CD4-positive, alpha-beta memory T cell (primary cell): ENCODE data around the gene LILRA5. TPM values are rescaled to one million over a fixed set of nuclear protein-coding genes. Genes with fewer than 3 reads are reported as not detected.
"Not testable (repeated sequence)": the region's sequence is repeated elsewhere in the genome, so short reads cannot be mapped to it uniquely, and the experiment has no call there.

Source experiments
- CTCF ChIA-PET: fragments of 350-600 bp; sonication (Branson Sonifier 250); formaldehyde crosslinking; loops from one replicate; lab custom pipeline; 2021; ENCODE audit warnings: inconsistent platforms; ENCODE audit not compliant: partially characterized antibody; lab: Charles Lee
- POLR2A ChIA-PET: fragments of 350-600 bp; sonication (Branson Sonifier 250); formaldehyde crosslinking; loops from one replicate; lab custom pipeline; 2021; ENCODE audit not compliant: partially characterized antibody; lab: Charles Lee
- DNase-seq, 5 donors: peaks; one replicate each; pipeline versions ENCODE4 v3.0.0 to v3.0.0-alpha.2; 2020 to 2022; ENCODE audit warnings: mixed read lengths in 1 of 5
- H3K27ac ChIP-seq: one replicate; pipeline ENCODE4 v1.7.0; 2013; ENCODE audit warnings: low read depth, low read length
- H3K27me3 ChIP-seq: 2 replicates; pipeline ENCODE4 v1.7.0; 2013; ENCODE audit warnings: mild to moderate bottlenecking, low read length, moderate library complexity; ENCODE audit not compliant: insufficient read depth
- H3K36me3 ChIP-seq: 2 replicates; pipeline ENCODE4 v1.7.0; 2013; ENCODE audit warnings: mild to moderate bottlenecking, low read length, moderate library complexity; ENCODE audit not compliant: insufficient read depth
- H3K4me1 ChIP-seq: 2 replicates; pipeline ENCODE4 v1.7.0; 2013; ENCODE audit warnings: mild to moderate bottlenecking, low read length, moderate library complexity; ENCODE audit not compliant: insufficient read depth
- H3K4me3 ChIP-seq, 2 donors: one replicate each; pipeline ENCODE4 v1.7.0; 2013; ENCODE audit warnings: low read length in 2 of 2, mild to moderate bottlenecking in 1 of 2
- H3K9me3 ChIP-seq, 2 donors: one replicate each; pipeline ENCODE4 v1.7.0; 2013; ENCODE audit warnings: low read length in 2 of 2, control low read depth in 1 of 2; ENCODE audit not compliant: control insufficient read depth in 1 of 2
- H3K27ac Mint-ChIP-seq, 7 donors: one replicate each; pipeline ENCODE4 v1.8.0; 2020 to 2021; ENCODE audit warnings: mixed read lengths in 7 of 7, mild to moderate bottlenecking in 6 of 7, inconsistent platforms in 3 of 7, moderate library complexity in 3 of 7
- H3K27me3 Mint-ChIP-seq, 2 donors: one replicate each; pipeline ENCODE4 v1.8.0; 2020 to 2021; ENCODE audit warnings: mixed read lengths in 2 of 2
- H3K36me3 Mint-ChIP-seq, 2 donors: one replicate each; pipeline ENCODE4 v1.8.0; 2020 to 2021; ENCODE audit warnings: mixed read lengths in 2 of 2, inconsistent platforms in 1 of 2, mild to moderate bottlenecking in 1 of 2
- H3K4me1 Mint-ChIP-seq, 4 donors: one replicate each; pipeline ENCODE4 v1.8.0; 2020 to 2021; ENCODE audit warnings: mixed read lengths in 4 of 4, mild to moderate bottlenecking in 1 of 4
- H3K4me3 Mint-ChIP-seq, 8 donors: one replicate each; pipeline ENCODE4 v1.8.0; 2020 to 2021; ENCODE audit warnings: mixed read lengths in 8 of 8, mild to moderate bottlenecking in 7 of 8, moderate library complexity in 6 of 8, inconsistent platforms in 3 of 8
- H3K9me3 Mint-ChIP-seq, 8 donors: one replicate each; pipeline ENCODE4 v1.8.0; 2020 to 2021; ENCODE audit warnings: mixed read lengths in 8 of 8, mild to moderate bottlenecking in 5 of 8, inconsistent platforms in 3 of 8, moderate library complexity in 1 of 8
- intact Hi-C: fragments of 100-400 bp; cut with micrococcal nuclease; formaldehyde crosslinking; loops from one replicate; pipeline ENCODE4 v1.15.1; 2023
- polyA plus RNA-seq, 2 donors: library from polyadenylated mRNA; unstranded; fragments of 300-500 nt; fragmentation: Illumina TruSeq; gene quantifications; one replicate each; pipeline ENCODE4 v1.2.3, GENCODE V29; 2021
- total RNA-seq, 2 experiments: library from RNA; stranded (reverse); gene quantifications; one replicate each; pipeline ENCODE4 v1.2.3, GENCODE V29; 2021

LILRA5 gene
- total and polyA plus RNA-seq, 4 experiments from 2014 or later = 0.36 to 0.38 TPM; not detected in 2

- H3K27me3 ChIP-seq = no peaks in the 10 kb centered on the region
Observed at GRCh38 chr19:54294539-54294938, 18.4 kb downstream of the LILRA5 start.

GRCh38 chr19:54289160-54289559, 23.8 kb downstream of the LILRA5 start:
- CTCF ChIA-PET, H3K4me3 ChIP-seq, intact Hi-C loops, DNase-seq, H3K36me3 Mint-ChIP-seq, H3K27me3 ChIP-seq, H3K9me3 Mint-ChIP-seq, H3K4me3 Mint-ChIP-seq, H3K36me3 ChIP-seq, H3K27ac ChIP-seq, H3K27ac Mint-ChIP-seq, H3K9me3 ChIP-seq, H3K4me1 ChIP-seq, POLR2A ChIA-PET: not testable (repeated sequence)
- Mint-ChIP-seq H3K27me3 (peaks cover 11 to 33% of the 10 kb centered on the region in 2 donors), H3K4me1 (peaks cover 4 to 13% (median 5%) of the 10 kb centered on the region in 4 donors)

More at GRCh38 chr19:54294539-54294938, 18.4 kb downstream of the LILRA5 start:
- peaks cover 0 to 4% (median 0%) of the 10 kb centered on the region in 8 donors for H3K9me3 Mint-ChIP-seq
- peaks cover 11 to 15% of the 10 kb centered on the region in 2 donors for H3K27me3 Mint-ChIP-seq
- H3K27ac ChIP-seq = no peak overlapping the region
- H3K36me3 ChIP-seq = no peaks in the 10 kb centered on the region
- peaks cover 4 to 13% (median 5%) of the 10 kb centered on the region in 4 donors for H3K4me1 Mint-ChIP-seq
- H3K27ac Mint-ChIP-seq = no peak overlapping the region
- no peaks in the 10 kb centered on the region for H3K36me3 Mint-ChIP-seq
- H3K4me3 ChIP-seq = no peak overlapping the region
- intact Hi-C loops = no loop called here
- CTCF ChIA-PET = interaction anchor here (1.3 kb wide), 1 partner anchor 33 kb away, joined by 4 read pairs; no protein-coding TSS in a partner anchor
- DNase-seq = no peak
- H3K4me1 ChIP-seq = no peaks in the 10 kb centered on the region
- POLR2A ChIA-PET = no interaction called here
- no peak overlapping the region for H3K4me3 Mint-ChIP-seq
- H3K9me3 ChIP-seq = no peaks in the 10 kb centered on the region

GRCh38 chr19:54287456-54287855, 25.5 kb downstream of the LILRA5 start:
- H3K36me3 Mint-ChIP-seq = no peaks in the 10 kb centered on the region
- CTCF ChIA-PET = no interaction called here

GRCh38 chr19:54286283-54286682, 26.7 kb downstream of the LILRA5 start:
- H3K27ac ChIP-seq, H3K36me3 Mint-ChIP-seq, H3K9me3 Mint-ChIP-seq, H3K27ac Mint-ChIP-seq, POLR2A ChIA-PET, CTCF ChIA-PET, H3K27me3 ChIP-seq, H3K9me3 ChIP-seq, H3K4me1 ChIP-seq, H3K4me1 Mint-ChIP-seq, H3K4me3 Mint-ChIP-seq, H3K4me3 ChIP-seq, DNase-seq, H3K36me3 ChIP-seq, intact Hi-C loops: not testable (repeated sequence)
- peaks cover 14 to 40% of the 10 kb centered on the region in 2 donors for H3K27me3 Mint-ChIP-seq

More at GRCh38 chr19:54287456-54287855, 25.5 kb downstream of the LILRA5 start:
- H3K4me1 ChIP-seq = no peaks in the 10 kb centered on the region
- H3K27ac Mint-ChIP-seq = no peak overlapping the region
- no peak overlapping the region for H3K4me3 Mint-ChIP-seq
- no peaks in the 10 kb centered on the region for H3K9me3 Mint-ChIP-seq
- DNase-seq = no peak
- no peaks in the 10 kb centered on the region for H3K36me3 ChIP-seq
- peaks cover 0 to 5% (median under 1%) of the 10 kb centered on the region in 4 donors for H3K4me1 Mint-ChIP-seq
- POLR2A ChIA-PET = no interaction called here
- H3K9me3 ChIP-seq = no peaks in the 10 kb centered on the region
- H3K27me3 ChIP-seq = no peaks in the 10 kb centered on the region
- intact Hi-C loops = no loop called here
- H3K4me3 ChIP-seq = no peak overlapping the region
- no peak overlapping the region for H3K27ac ChIP-seq
- H3K27me3 Mint-ChIP-seq = peaks cover 5 to 34% of the 10 kb centered on the region in 2 donors

- H3K4me1 Mint-ChIP-seq, H3K4me3 ChIP-seq, H3K27me3 ChIP-seq, H3K36me3 ChIP-seq, H3K36me3 Mint-ChIP-seq, POLR2A ChIA-PET, H3K27ac ChIP-seq, H3K27ac Mint-ChIP-seq, CTCF ChIA-PET, H3K4me1 ChIP-seq, DNase-seq, intact Hi-C loops, H3K9me3 ChIP-seq, H3K9me3 Mint-ChIP-seq, H3K4me3 Mint-ChIP-seq: not testable (repeated sequence)
- peaks cover 17 to 44% of the 10 kb centered on the region in 2 donors for H3K27me3 Mint-ChIP-seq
Observed at GRCh38 chr19:54285427-54286056, 27.4 kb downstream of the LILRA5 start.

GRCh38 chr19:54282686-54283470, 30.1 kb downstream of the LILRA5 start:
- Histone ChIP-seq H3K4me3 (no peak overlapping the region), H3K27ac (no peak overlapping the region), H3K9me3 (no peaks in the 10 kb centered on the region), H3K27me3 (no peaks in the 10 kb centered on the region), H3K36me3 (no peaks in the 10 kb centered on the region), H3K4me1 (no peaks in the 10 kb centered on the region)
- Mint-ChIP-seq H3K36me3 (no peaks in the 10 kb centered on the region), H3K27ac (no peak overlapping the region), H3K9me3 (no peaks in the 10 kb centered on the region), H3K27me3 (peaks cover 27 to 43% of the 10 kb centered on the region in 2 donors), H3K4me1 (no peaks in the 10 kb centered on the region), H3K4me3 (no peak overlapping the region)
- CTCF ChIA-PET = no interaction called here
- intact Hi-C loops = no loop called here
- POLR2A ChIA-PET = no interaction called here
- DNase-seq = no peak

- H3K4me1 Mint-ChIP-seq, H3K36me3 ChIP-seq, POLR2A ChIA-PET, H3K9me3 Mint-ChIP-seq, H3K27ac Mint-ChIP-seq, intact Hi-C loops, H3K27ac ChIP-seq, H3K4me3 Mint-ChIP-seq, H3K36me3 Mint-ChIP-seq, CTCF ChIA-PET, H3K9me3 ChIP-seq, H3K4me3 ChIP-seq, H3K4me1 ChIP-seq, H3K27me3 ChIP-seq, DNase-seq: not testable (repeated sequence)
- peaks cover 26 to 37% of the 10 kb centered on the region in 2 donors for H3K27me3 Mint-ChIP-seq
Observed at GRCh38 chr19:54281729-54282075, 31.3 kb downstream of the LILRA5 start.
